HG02852 (cell line): ENCODE results near the gene FAM13A.
A peak's percentile ranks its signal among the peaks of the same experiment; 100 is the strongest.
"Not testable (repeated sequence)": the region's sequence is repeated elsewhere in the genome, so short reads cannot be mapped to it uniquely, and the experiment has no call there.

Experiments used
- ATAC-seq: cut with Tn5 transposase; IDR thresholded peaks from one replicate; pipeline ENCODE4 v1.9.1; 2021; ENCODE audit warnings: mild to moderate bottlenecking, moderate library complexity; ENCODE audit not compliant: unreplicated experiment

FAM13A gene

GRCh38 chr4:89056953-89057398 is at the start of gene FAM13A:
FAM13A (minus strand) TSS chr4:89057185; CDS start chr4:89056964, 221 bp downstream.
- no peak for ATAC-seq

- no peak for ATAC-seq
Observed at GRCh38 chr4:89105726-89106125, 48.7 kb upstream of the FAM13A start.

GRCh38 chr4:89101256-89102161 is 44.5 kb upstream of the FAM13A start:
- peak; percentile 93 for ATAC-seq

GRCh38 chr4:89100853-89101252 is 43.9 kb upstream of the FAM13A start:
- ATAC-seq, result peak; percentile 7

- no peak for ATAC-seq
Observed at GRCh38 chr4:89099471-89099870, 42.5 kb upstream of the FAM13A start.

GRCh38 chr4:89099034-89099433 is 42.0 kb upstream of the FAM13A start:
- ATAC-seq, result no peak

- no peak for ATAC-seq
Observed at GRCh38 chr4:89078300-89078699, 21.3 kb upstream of the FAM13A start.

- no peak for ATAC-seq
Observed at GRCh38 chr4:89077761-89078160, 20.8 kb upstream of the FAM13A start.

- no peak for ATAC-seq
Observed at GRCh38 chr4:89072921-89073320, 15.9 kb upstream of the FAM13A start.

- ATAC-seq, result no peak
Observed at GRCh38 chr4:89071311-89071710, 14.3 kb upstream of the FAM13A start.

GRCh38 chr4:89070041-89070440 is 13.1 kb upstream of the FAM13A start:
- peak; percentile 38 for ATAC-seq

GRCh38 chr4:89069481-89069880 is 12.5 kb upstream of the FAM13A start:
- peak; percentile 78 for ATAC-seq

GRCh38 chr4:89067417-89067816 is 10.4 kb upstream of the FAM13A start:
- no peak for ATAC-seq

- ATAC-seq, result no peak
Observed at GRCh38 chr4:89064848-89065247, 7.9 kb upstream of the FAM13A start.

GRCh38 chr4:89057844-89058243 is 859 bp upstream of the FAM13A start:
- not testable (repeated sequence) for ATAC-seq

- no peak for ATAC-seq
Observed at GRCh38 chr4:89056292-89056952, 563 bp downstream of the FAM13A start.

- peak; percentile 51 for ATAC-seq
Observed at GRCh38 chr4:89055157-89056080, 1.6 kb downstream of the FAM13A start.

GRCh38 chr4:89054627-89055026 is 2.4 kb downstream of the FAM13A start:
- no peak for ATAC-seq

- ATAC-seq, result no peak
Observed at GRCh38 chr4:89049853-89050252, 7.1 kb downstream of the FAM13A start.

- no peak for ATAC-seq
Observed at GRCh38 chr4:89048906-89049601, 7.9 kb downstream of the FAM13A start.
